Body of pancreas (tissue), 4 donors: Measurements from ENCODE around the gene SRGAP1.

ENCODE experiments used
- CTCF ChIP-seq, 7 experiments: fragments of 450-650 bp in 4 of 7; fragments of 200-600 bp in 3 of 7; sonication (generic) in 3 of 7; IDR thresholded peaks; one replicate each; pipeline ENCODE4 v1.5.1; 2016 to 2019; ENCODE audit warnings: antibody characterized with exemption in 7 of 7
- POLR2A ChIP-seq, 3 donors: fragments of 450-650 bp; IDR thresholded peaks; one replicate each; pipeline ENCODE4 v1.6.1; 2016; ENCODE audit warnings: antibody characterized with exemption in 3 of 3, mild to moderate bottlenecking in 2 of 3

- TF ChIP-seq CTCF (IDR thresholded peaks at IDR 0.05): no peak
- no peak for TF ChIP-seq POLR2A (IDR thresholded peaks at IDR 0.05)
Observed at GRCh38 chr12:63836046-63836445, 8.5 kb upstream of the SRGAP1 start.
